ENCODE measurements around the gene SNRK. TPM values are rescaled to one million over a fixed set of nuclear protein-coding genes. Genes with fewer than 3 reads are reported as not detected.

The SNRK gene
- total and polyA plus RNA-seq, 9 of the 15 experiments (the other 6 are each of a cell fraction or from before 2014, with no cell fraction given), result 1.7 to 12.3 (median 7.3) TPM

DNA sequence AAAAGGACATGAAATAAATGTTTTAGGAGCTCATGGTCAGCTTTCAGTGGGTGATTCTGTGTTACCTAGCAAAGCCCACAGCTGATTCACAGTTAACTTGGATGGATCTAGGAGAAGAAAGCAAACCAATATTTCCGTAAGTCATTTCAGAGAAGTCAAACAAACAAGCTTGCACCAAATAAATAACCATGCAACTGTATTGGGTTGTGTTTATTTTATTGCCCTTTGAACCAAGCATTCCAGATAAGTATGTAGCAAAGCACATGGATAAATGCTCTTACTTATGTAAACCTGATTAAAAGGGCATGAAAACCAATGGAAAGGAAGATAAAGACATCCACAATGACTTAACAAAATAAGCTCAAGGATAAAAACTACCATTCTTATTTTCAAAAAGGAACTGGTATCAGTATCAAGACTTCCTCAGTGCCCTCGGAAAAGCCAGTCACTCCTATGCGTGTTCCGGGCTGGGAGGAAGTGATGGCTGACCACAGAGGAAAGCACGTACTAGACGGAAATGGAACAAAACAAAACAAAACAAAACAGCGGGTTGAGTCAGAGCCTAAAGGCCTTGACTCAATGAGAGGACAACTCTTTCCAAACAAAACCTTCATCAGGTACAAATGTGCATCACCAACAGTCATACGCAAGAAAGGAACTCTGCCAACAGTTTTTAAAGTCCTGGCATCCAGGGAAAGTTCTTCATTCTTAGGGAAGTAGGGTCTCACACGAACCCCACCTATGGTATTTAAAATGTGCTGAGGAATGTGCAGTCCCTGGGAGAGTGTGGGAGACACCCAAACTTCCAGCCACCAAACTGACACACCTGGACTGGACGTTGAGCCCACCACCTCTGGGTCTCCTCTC, 103.3 kb downstream of the SNRK start (continued):
- TF ChIP-seq ZNF217 (CRISPR knock-in tag; IDR thresholded peaks at IDR 0.05), result no peak
- TF ChIP-seq, protein P1, sequence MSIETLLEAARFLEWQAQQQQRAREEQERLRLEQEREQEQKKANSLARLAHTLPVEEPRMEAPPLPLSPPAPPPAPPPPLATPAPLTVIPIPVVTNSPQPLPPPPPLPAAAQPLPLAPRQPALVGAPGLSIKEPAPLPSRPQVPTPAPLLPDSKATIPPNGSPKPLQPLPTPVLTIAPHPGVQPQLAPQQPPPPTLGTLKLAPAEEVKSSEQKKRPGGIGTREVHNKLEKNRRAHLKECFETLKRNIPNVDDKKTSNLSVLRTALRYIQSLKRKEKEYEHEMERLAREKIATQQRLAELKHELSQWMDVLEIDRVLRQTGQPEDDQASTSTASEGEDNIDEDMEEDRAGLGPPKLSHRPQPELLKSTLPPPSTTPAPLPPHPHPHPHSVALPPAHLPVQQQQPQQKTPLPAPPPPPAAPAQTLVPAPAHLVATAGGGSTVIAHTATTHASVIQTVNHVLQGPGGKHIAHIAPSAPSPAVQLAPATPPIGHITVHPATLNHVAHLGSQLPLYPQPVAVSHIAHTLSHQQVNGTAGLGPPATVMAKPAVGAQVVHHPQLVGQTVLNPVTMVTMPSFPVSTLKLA (conservative IDR thresholded peaks at IDR 0.05), result peak in 1 of 2 experiments; percentile 27; a peak in 1 of 4 replicates
- TF ChIP-seq NEUROD1 (IDR thresholded peaks at IDR 0.05; ENCODE audit: borderline replicate concordance, low read depth, low read length, partially characterized antibody), result peak; percentile 30
- TF ChIP-seq ZNF75A (CRISPR knock-in tag; IDR thresholded peaks at IDR 0.05), result peak; percentile 59; the same call in 1 of the 2 replicates
- TF ChIP-seq ZNF354B (CRISPR knock-in tag; IDR thresholded peaks at IDR 0.05), result no peak
- TF ChIP-seq C11orf30 (IDR thresholded peaks at IDR 0.05; ENCODE audit: low read depth), result peak; percentile 79
- TF ChIP-seq ELF1 (tag; IDR thresholded peaks at IDR 0.05), result peak; percentile 53; the same call in 1 of the 2 replicates
- TF ChIP-seq TEAD1 (CRISPR knock-in tag; IDR thresholded peaks at IDR 0.05), result 0 out of 4 replicates have a peak, but pooled peaks of 1 of the 2 experiments have one; percentile 26
- no peak for TF ChIP-seq ZSCAN32 (CRISPR knock-in tag; IDR thresholded peaks at IDR 0.05)
- no peak for TF ChIP-seq JUND (IDR thresholded peaks at IDR 0.05; ENCODE audit: borderline replicate concordance, low read depth, low read length)
- TF ChIP-seq JUND (tag; IDR thresholded peaks at IDR 0.05; ENCODE audit: borderline replicate concordance, low read depth, low read length), result peak; percentile 45; the same call in 2 of the 3 replicates
- TF ChIP-seq RHOXF2B (CRISPR knock-in tag; conservative IDR thresholded peaks at IDR 0.05), result no peak
- TF ChIP-seq ZNF253 (CRISPR knock-in tag; conservative IDR thresholded peaks at IDR 0.05), result no peak
- no peak for TF ChIP-seq ZNF324 (CRISPR knock-in tag; IDR thresholded peaks at IDR 0.05)
- TF ChIP-seq YY1 (IDR thresholded peaks at IDR 0.05; ENCODE audit: borderline replicate concordance in 1 of 3, control insufficient read depth in 1 of 3, extremely low read depth in 1 of 3, insufficient read depth in 3 of 3, insufficient read length in 1 of 3, insufficient replicate concordance in 2 of 3, low read depth in 1 of 3, low read length in 2 of 3), result peak in 1 of 3 experiments; percentile 70
- 0 out of 2 replicates have a peak, but pooled peaks have one; percentile 3 for TF ChIP-seq PTRF (tag; IDR thresholded peaks at IDR 0.05)
- peak; percentile 27; the same call in 1 of the 2 replicates for TF ChIP-seq SMARCC2 (IDR thresholded peaks at IDR 0.05; ENCODE audit: low read depth)
- TF ChIP-seq ZNF589 (CRISPR knock-in tag; IDR thresholded peaks at IDR 0.05; ENCODE audit: low read depth), result peak; percentile 56; the same call in 1 of the 2 replicates
- peak; percentile 76; the same call in 1 of the 2 replicates for TF ChIP-seq EHMT2 (IDR thresholded peaks at IDR 0.05)
- peak in 1 of 2 experiments; percentile 47; a peak in 2 of 4 replicates for TF ChIP-seq ZNF639 (CRISPR knock-in tag; conservative IDR thresholded peaks at IDR 0.05 in 1 of 2, IDR thresholded peaks at IDR 0.05 in 1 of 2)
- TF ChIP-seq ARID1B (IDR thresholded peaks at IDR 0.05), result peak; percentile 62
- TF ChIP-seq CREM (IDR thresholded peaks at IDR 0.05; ENCODE audit: low read depth), result peak; percentile 63
- 0 out of 2 replicates have a peak, but pooled peaks have one; percentile 10 for TF ChIP-seq HCFC1 (IDR thresholded peaks at IDR 0.05; ENCODE audit: low read depth, low read length)
- no peak for TF ChIP-seq KDM1A (IDR thresholded peaks at IDR 0.05)

Measured in K562 (cell line).